ENCODE measurements around the gene MADCAM1.
"Not testable (repeated sequence)": the region's sequence is repeated elsewhere in the genome, so short reads cannot be mapped to it uniquely, and the experiment has no call there.

The MADCAM1 gene

DNA sequence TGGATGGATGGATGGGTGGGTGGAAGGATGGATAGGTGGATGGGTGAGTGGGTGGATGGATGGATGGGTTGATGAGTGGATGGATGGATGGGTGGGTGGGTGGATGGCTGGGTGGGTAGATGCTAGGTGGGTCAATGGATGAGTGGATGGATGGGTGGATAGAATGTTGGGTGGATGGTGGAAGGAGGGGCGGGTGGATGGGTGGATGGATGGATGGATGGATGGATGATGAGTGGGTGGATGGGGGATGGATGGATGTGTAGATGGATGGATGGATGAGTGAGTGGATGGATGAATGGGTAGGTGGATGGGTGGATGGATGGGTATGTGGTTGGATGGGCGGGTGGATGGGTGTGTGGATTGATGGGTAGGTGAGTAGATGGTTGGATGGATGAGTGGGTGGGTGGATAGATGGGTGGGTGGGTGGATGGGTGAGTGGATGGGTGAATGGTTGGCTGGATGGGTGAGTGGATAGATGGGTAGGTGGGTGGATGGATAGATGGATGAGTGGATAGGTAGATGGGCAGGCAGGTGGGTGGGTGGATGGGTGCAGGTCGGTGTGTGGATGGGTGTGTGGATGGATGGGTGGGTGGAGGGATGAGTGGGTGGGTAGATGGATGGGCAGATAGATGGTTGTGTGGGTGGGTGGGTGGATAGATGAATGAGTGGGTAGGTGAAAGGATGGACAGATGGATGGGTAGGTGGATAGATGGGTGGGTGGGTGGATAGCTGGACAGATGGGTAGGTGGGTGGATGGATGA is 31.1 kb upstream of the MADCAM1 start:
- DNase-seq: no peak

DNA sequence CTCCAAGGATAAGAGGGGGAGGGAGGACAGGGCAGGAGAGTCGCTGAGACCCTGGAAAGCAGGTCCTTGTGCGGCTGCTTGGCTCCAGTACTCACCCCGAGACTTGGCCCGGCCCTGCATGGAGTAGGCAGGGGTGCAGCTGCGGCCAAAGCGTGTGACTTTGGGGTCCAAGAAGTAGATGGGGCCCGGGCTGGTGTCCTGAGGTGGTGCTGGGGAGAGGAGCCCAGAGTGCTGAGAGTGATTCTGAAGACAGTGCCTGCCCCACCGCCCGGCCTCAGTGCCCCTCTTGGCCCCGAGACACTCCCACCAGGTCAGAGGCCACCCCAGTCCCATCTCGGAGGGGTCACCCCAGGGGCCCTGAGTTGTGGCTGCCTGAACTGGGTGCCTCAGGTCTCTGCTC is 28.7 kb upstream of the MADCAM1 start:
- no peak for DNase-seq

DNA sequence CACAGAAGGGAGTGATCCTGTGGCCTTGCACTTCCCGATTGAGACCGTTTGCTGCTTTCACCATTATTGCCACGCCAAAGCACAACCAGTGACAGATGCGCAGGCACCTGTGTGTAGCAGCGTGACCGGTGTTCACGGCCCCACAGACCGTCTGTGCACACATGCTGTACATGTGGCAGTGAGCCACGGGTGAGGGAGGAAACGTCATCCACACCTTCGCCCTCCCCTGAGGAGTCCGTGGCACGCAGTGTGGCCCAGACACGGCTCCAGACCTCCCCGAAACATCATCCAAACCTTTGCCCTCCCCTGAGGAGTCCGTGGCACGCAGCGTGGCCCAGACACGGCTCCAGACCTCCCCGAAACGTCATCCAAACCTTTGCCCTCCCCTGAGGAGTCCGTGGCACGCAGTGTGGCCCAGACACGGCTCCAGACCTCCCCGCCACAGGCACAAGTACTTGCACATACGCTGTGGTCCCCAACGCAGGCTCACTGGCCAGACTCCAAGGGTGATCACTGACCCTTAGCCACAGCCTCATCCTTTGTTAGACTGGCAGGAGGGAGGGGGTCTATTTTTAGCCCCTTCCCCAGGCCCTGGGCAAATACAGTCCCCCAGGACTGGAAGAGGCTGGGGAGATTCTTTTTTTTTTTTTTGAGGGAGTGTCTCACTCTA is 27.6 kb upstream of the MADCAM1 start:
- DNase-seq: no peak

DNA sequence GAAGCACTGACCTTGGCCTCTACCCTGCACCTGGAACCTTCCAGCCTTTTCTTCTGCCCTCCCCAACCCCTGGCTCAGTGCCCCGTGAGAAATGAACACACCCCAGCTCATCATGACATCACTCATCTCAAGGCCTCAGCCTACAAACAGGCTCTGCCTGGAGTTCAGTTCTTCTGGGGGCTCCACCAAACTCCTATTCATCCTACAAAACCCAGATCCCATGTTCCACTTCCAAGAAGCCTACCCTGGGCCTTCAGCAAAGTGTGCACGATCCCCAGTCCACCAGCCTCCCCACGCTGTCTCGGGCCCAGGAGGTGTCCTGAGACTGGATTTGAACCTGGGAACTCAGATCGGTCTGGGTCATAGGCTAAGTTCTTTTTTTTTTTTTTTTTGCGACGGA is 26.5 kb upstream of the MADCAM1 start:
- no peak for DNase-seq

DNA sequence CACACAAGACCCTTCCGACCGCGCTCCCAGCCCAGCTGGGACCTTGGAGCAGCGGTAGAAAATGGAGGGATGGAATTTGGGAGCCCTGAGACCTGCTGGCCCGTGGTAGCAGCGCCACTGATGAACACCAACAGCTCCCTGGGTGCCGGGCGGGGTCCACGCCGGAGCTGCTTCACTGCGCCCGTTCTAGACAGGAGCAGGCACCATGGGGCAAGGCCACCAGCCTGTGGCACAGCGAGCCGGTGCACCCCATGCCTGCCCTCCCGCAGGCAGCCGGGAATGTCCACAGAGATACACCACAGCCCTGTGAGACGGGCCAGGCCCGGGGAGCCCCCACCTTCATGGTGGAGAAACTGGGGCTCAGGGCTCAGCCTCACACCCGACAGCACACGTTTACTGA is 25.6 kb upstream of the MADCAM1 start:
- no peak for DNase-seq

DNA sequence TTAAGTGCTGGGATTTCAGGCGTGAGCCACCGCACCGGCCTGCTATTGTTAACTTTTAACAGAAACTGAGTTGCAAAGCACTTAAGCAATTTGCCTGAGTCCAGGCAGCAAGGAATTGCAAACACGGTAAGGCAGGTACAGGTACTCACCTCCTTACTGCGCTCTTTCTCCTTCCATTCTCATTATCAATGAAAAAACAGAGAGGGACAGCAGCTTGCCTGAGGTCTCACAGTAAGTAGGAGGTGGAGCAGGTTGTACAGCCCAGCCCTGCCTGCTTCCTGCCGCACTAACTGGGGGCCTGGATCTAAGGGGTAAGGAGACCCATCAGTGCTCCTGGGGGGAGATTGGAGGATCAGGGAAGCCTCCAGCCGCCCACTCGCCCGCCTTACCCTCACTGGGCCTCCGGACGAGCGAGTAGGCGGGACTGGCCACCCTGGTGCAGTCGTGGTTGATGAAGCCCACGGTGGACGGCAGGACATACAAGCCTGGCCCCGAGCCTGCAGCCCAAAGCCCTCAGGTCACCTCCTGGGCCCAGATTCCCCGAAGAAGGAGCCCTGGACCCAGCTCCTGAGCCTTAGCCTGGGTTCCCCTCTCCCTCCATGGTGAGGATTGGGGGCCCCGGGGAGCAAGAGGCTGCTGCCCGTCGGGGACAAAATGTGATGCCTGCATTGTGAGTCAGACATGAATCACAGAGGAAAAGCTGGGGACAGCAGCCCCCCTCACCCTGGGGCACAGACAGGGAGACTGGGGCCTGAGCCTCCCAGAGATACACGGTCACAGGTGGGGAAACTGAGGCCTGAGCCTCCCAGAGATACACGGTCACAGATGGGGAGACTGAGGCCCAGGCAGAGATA is 24.1 kb upstream of the MADCAM1 start:
- no peak for DNase-seq

DNA sequence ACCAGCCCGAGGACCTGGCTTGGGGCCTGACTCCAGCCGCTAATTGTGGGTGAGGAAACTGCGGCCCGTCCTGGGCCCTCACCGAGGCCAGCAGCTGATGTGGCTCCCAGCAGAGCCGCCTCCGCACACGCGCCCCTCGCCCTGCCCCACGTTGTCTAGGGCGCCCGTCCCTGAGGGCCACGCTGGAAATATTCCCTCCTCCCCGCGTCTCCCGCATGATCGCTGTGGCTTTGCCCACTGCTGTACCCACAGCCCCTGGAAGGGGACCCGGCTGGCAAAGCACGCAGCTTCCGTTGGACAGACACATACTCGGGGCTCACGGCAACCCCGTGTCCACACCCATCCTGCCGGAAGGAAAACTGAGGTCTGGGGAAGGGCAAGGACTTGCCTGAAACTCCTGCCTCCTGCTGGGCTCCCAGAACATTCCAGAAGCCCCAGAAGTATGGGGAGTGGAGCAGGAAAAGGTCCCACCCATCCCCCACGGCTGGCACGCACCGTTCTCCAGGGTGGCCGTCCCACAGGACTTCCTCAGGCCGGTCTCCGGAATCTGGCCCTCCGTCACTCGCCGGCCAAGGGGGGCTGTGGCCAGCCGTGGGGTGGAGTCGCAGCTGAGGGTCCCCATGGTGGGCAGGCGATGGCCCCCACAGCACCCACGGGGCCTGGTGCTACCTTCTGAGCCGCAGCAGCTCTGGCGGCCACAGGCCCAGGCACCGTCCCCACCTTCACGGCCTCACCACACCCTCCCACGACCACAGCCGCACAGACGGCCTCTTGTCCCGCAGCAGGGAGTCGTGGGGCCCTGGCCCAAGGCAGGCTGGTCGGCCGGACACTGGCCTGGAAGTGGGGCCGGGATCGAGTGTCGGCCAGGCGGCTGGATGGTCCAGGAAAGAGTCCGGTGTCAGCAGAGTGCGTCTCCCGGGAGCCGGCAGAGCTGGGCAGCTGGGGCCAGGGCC is 21.9 kb upstream of the MADCAM1 start:
- DNase-seq: no peak

DNA sequence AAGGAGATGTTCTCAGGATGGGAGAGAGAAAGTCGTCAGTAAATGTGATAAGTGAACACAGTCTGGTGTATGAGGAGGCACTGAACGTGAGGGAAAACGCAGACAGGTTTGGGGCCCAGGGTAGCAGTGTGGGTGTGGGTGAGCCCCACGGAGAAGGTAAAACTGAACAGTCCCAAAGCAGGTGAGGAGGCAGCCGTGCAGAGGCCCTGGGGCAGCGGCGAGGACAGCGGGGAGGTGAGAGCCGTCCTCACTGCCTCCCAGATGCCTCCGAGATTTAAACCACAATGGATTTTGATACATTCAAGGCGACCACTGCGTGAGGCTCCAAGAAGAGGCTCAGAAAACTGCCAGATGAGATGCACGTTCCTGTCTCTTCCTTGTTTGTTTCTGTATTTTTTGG is 20.9 kb upstream of the MADCAM1 start:
- DNase-seq: no peak

DNA sequence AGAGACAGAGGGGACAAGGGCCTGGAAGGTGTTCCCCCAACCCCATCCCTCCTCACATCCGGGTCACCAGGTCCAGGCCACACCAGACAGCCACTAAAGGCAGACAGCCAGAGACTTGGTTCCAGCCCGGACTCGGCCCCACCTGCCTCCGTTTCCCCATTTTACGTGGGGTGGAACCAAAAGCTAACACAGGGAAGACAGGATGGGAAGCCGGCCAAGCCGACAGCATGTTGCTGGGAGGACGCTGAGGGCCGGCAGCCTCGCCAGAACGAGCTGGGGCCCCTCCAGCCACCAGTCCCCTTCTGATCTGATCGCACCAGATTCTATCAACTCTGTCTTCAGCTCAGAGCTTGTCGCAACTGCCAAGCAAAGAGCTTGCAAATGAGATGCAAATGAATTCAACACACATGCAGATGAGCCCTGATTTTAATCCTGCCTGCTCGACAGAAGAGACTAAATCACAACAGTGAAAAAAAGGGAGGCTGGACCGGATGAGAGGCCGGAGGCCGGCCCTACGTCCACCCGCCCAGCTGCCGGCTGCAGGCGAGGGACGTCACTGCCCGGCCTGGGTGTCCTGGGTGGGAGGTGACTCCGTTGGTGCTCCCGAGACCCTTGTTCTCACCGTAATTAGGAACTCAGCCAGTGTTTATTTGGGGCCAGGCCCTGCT is 17.9 kb upstream of the MADCAM1 start:
- no peak for DNase-seq

DNA sequence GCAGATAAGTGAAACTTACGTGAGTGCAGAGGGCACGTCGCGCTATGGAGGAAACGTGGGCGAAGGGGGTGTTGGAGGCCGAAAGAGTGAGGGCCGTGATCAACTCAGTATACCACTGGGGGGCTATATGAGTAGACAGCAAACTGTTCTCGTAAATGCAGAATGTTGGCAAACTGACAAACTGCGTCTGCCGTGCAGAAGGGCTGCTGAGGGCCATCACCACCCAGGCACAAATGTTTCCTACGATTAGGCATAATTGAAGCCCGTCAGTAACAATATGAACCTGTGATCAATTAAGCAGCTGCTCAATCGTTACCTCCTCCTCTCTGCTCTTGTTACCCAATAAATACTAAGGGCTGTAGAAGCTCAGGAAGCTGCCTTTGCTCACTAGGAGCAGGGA is 17.3 kb upstream of the MADCAM1 start:
- no peak for DNase-seq

DNA sequence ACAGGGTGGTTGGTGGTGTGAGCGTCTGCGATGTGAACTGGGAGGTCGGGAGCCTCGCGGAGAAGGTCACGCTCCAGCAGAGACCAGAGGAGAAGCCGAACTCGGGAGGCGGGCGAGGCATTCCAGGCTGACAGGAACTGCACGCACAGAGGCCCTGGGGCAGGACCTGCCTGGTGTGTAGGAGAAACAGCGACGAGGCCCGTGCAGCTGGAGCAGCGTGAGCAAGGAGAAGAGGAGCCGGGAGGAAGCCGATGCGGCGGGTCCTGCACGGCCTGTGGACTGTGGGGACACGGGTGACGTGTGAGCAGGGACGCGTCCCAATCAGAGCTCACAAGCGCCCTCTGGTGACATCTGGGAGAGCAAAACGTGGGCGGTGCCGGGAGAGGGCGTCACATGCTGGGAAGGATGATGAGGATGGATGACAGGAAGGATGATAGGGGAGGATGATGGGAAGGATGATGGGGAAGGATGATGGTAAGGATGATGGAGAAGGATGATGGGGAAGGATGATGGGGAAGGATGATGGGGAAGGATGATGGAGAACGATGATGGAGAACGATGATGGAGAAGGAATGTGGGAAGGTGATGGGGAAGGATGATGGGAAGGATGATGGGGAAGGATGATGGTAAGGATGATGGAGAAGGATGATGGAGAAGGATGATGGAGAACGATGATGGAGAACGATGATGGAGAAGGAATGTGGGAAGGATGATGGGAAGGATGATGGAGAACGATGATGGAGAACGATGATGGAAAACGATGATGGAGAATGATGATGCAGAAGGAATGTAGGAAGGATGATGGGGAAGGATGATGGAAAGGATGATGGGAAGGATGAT is 16.1 kb upstream of the MADCAM1 start:
- peak; percentile 75 for DNase-seq

DNA sequence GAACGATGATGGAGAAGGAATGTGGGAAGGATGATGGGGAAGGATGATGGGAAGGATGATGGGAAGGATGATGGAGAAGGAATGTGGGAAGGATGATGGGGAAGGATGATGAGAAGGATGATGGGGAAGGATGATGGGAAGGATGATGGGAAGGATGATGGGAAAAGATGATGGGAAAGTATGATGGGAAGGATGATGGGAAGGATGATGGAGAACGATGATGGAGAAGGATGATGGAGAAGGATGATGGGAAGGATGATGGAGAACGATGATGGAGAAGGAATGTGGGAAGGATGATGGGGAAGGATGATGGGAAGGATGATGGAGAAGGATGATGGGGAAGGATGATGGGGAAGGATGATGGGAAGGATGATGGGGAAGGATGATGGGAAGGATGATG is 15.2 kb upstream of the MADCAM1 start:
- not testable (repeated sequence) for DNase-seq

DNA sequence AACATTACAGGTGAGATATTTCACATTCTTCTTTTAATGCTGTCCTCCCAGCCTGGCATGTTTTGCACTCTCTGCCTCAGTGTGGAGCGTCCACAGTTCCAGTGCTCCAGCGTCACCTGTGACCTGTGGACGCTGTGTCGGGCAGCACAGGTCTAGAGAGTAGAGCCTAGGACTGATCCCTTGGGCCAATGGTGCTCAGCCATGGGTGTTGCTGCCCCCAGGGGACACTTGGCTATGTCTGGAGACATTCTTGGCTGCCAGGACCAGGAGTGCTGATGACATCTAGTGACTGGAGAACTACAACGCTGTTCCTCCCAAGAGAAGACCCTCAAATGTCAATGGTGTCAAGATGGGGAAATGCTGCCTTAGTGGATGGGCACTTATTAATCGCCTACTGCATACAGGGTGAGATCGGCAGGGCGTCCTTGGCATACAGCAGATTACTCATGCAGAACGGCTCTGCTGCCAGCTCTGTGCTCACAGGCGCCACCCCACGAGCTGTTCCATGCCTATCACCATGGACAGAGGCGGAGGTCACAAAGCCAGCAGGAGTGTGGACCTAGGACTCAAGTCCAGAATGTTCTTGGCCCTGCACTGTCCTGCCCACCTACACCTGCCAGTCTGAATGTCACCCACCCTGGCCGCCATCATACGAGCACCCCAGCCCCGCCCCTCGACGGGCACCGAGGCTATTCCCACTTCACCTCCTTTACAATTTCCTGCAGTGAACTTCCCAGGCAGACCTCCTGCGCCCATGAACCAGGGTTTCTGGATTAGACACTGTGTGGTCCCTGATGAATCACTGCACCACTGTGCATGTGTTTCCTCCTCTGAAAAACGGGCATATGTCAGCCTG is 13.9 kb upstream of the MADCAM1 start:
- no peak for DNase-seq

DNA sequence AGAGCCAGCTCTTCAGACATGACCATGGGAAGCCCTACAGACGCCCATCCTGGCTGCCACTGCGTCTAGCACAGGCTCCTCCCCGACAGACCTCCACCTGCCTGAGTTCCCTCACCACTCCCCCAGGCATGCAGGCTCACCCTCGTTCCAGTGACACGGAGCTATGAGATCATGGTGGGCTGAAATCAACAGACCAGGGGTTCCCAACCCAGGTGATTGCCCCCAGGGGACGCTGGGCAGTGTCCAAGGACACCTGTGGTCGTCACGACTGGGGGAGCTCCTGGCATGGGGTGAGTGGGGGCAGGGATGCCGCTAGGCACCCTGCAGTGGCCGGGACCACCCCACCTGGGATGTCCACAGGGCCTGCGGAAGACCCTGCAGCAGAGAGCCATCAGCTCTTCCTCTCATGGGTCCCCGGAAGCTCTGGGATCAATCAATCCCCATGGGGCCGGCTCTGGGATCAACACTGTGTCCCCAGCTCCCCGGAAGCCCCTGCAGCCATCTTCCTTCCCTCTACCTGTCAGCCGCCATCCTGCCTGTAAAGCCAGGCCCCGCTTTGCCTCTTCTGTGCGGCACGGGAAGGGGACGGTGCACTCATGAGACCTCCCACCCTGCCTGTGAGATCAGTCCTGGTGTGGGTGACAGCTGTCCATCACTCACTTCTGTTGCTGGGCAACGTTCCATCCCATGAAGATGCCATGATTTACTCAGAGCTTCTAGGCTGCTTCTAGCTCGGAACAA is 12.8 kb upstream of the MADCAM1 start:
- no peak for DNase-seq

DNA sequence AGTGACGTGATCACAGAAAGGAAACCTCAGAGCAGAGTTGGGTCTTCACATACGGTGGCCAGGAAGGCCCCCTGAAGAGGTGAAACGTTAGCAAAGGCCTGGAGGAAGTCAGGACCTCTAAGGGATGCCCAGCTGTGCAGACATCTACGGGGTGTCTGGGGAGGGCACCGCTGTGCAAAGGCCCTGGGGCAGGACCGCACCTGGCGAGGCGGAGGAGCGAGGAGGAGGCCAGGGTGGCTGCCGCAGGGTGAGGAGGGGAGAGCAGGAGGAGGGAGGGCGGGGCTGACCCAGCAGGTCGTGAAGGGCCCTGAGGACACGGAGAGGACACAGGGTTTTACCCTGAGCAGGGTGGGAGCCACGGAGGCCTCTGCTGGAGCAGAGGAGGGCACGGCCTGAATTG is 11.8 kb upstream of the MADCAM1 start:
- DNase-seq: no peak

DNA sequence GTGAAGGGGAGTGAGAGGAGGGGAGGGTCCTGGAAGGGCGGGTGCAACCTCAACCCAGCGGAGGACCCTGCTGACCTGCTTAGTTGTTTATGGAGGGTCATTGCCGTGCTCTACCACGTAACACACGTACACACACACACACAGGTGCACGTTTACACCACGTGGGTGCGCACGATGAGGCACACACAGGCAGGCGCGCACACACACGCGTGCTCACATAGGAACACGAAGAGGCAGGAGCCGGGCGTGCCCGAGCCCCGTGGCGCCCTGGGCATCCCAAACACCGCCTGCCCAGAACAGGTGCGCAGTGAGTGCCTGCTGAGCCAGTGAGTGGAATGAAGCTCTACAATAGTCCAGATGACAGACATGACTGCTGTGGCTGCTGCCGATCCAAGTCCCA is 11.2 kb upstream of the MADCAM1 start:
- no peak for DNase-seq

DNA sequence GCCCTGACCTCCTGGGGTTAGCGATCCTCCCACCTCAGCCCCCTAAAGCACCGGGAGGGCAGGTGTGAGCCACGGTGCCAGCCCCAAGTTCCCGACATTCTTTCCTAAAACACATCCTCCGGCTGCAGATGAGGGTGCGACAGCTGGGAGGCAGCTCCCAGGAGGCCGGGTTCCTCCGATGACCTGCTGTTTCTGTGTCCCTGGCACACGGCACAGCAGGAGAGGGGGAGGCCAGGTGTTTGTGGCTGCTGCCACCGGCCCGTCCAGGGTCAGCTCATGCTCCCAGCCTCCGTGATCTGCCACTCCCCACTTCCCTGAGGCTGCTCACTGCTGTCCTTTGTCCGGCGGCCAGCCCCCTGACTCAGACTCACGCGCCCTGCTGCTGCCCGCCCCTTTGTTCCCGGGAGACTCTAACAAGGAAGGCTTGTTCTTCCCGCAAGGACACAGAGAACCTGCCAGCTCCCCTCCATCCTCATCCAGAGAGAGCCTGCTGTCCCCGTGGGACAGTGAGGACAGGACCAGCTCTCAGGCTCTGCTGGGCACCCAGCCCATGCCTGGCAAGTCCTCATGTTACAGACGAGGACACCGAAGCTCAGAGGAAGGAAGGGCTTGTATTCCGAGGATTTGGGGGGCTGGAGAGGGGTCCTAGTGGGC is 10.6 kb upstream of the MADCAM1 start:
- DNase-seq: peak; percentile 92

DNA sequence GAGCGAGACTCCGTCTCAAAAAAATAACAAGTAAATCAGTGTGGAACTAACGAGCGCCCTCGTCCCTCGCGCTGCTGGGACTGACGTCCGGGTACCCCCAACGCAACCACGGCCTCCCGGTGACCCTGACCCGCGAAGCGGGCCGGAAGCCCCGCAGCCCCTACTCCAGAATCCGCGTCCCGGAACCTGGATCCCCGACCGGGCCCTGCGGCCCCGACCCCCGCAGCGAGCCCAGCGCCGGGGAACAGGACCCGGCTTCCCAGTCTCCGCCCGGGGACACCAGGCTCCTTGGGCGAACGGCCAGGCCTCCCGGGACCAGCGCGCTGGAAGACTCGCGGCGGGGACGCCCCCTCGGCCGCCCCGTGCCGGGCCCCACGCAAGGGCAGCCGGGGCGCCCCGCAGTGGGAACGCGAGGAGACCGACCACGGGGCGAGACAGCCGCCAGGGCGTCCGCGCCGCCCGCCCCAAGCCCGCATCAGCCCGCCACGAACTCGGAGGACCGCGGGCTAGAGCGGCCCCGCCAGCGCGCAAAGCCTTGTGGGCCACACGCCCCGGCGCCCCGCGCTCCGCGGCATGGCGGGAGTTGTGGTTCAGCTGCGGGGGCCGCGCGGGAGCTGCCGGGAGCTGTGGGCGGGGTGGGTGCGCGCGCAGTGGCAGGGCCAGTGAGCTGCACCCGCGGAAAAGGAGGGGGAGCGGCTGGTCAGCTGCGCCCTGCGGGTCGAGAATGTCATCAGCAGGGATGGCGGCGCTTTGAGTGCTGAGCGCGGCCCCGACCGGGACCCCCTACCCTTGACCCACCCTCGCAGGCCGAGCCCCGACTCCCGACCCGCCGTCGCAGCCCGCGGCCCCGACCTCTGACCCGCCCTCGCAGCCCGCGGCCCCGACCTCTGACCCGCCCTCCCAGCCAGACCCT is 7.5 kb upstream of the MADCAM1 start:
- peak; percentile 94 for DNase-seq
